ENCODE data around the gene SLC29A4. TPM values are rescaled to one million over a fixed set of nuclear protein-coding genes. Genes with fewer than 3 reads are reported as not detected.

SLC29A4 gene, protein sequence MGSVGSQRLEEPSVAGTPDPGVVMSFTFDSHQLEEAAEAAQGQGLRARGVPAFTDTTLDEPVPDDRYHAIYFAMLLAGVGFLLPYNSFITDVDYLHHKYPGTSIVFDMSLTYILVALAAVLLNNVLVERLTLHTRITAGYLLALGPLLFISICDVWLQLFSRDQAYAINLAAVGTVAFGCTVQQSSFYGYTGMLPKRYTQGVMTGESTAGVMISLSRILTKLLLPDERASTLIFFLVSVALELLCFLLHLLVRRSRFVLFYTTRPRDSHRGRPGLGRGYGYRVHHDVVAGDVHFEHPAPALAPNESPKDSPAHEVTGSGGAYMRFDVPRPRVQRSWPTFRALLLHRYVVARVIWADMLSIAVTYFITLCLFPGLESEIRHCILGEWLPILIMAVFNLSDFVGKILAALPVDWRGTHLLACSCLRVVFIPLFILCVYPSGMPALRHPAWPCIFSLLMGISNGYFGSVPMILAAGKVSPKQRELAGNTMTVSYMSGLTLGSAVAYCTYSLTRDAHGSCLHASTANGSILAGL
- total RNA-seq = 0.46 and 2.6 TPM in 2 replicates

DNA sequence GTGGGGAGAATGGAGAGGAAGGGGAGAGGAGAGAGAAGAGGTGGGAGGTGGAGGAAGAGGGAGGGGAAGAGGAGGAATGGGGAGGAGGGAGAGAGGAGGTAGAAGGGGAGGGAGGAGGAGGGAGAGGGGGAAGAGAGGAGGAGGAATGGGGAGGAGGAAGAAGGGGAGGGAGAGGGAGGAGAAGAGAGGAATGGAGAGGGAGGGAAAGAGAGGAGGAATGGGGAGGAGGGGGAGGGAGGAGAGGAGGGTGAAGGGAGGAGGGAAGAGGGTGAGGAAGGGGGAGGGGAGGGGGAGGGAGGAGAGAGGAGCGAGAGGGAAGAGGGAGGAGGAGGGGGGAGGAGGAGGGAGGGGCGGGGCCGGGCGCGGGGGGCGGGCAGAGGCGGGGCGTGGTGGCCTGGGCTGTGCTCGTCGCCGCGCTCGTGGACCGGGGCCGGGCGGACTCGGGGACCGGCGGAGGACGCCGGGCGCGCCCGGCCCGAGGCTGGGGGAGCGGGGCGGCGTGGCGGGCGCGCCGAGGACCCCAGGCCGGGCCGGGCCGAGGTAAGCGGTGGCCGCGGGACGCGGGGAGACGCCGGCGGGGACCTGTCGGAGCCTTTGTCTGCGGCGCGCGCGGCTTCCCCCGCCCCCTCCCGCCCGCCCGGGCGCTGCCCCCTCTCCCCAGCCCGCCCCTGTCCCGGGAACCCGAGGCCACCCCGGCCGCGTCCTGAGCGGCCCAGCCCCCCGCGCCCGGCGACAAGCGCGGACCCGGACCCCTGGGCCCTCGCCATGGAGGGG, at the start of gene SLC29A4:
TSS of gene SLC29A4 (plus strand) at position 401 of the 774 bp plus-strand sequence. CDS start 4,874 bp downstream, outside the sequence.

Other genes with a start within 250 kb of the SLC29A4 start
- 7.8 and 8.5 TPM in 2 replicates for gene RBAK, start 237.1 kb upstream of the SLC29A4 start, total RNA-seq
- 57.8 and 58.2 TPM in 2 replicates for gene WIPI2, start 92.7 kb upstream of the SLC29A4 start, total RNA-seq
- gene TNRC18, start 140.9 kb downstream of the SLC29A4 start, total RNA-seq = 21.8 and 24.6 TPM in 2 replicates
- 7.6 and 8.8 TPM in 2 replicates for gene FBXL18, start 230.9 kb downstream of the SLC29A4 start, total RNA-seq
- 2,870 and 4,090 TPM in 2 replicates for gene ACTB, start 247.7 kb downstream of the SLC29A4 start, total RNA-seq

Data from epithelial cell of umbilical artery (primary cell).